ENCODE data around the gene SLC6A16.

- TF ChIP-seq, protein P1, sequence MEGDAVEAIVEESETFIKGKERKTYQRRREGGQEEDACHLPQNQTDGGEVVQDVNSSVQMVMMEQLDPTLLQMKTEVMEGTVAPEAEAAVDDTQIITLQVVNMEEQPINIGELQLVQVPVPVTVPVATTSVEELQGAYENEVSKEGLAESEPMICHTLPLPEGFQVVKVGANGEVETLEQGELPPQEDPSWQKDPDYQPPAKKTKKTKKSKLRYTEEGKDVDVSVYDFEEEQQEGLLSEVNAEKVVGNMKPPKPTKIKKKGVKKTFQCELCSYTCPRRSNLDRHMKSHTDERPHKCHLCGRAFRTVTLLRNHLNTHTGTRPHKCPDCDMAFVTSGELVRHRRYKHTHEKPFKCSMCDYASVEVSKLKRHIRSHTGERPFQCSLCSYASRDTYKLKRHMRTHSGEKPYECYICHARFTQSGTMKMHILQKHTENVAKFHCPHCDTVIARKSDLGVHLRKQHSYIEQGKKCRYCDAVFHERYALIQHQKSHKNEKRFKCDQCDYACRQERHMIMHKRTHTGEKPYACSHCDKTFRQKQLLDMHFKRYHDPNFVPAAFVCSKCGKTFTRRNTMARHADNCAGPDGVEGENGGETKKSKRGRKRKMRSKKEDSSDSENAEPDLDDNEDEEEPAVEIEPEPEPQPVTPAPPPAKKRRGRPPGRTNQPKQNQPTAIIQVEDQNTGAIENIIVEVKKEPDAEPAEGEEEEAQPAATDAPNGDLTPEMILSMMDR (IDR thresholded peaks at IDR 0.05), result no peak
- no peak for TF ChIP-seq ZFX (IDR thresholded peaks at IDR 0.05; ENCODE audit: borderline replicate concordance)
Measured at GRCh38 chr19:49294401-49294800, 30.6 kb downstream of the SLC6A16 start.
